Bronchial smooth muscle cell (primary cell): Measurements from ENCODE around the gene ANG. TPM values are rescaled to one million over a fixed set of nuclear protein-coding genes. Genes with fewer than 3 reads are reported as not detected.

ENCODE experiments used
- total RNA-seq: library from RNA; depleted of rRNA; stranded (reverse); fragments of >200 nt; gene quantifications from 2 replicates; pipeline ENCODE4 v1.2.1, GENCODE V29; 2014

ANG gene
- 3.9 and 5.2 TPM in 2 replicates for total RNA-seq

DNA sequence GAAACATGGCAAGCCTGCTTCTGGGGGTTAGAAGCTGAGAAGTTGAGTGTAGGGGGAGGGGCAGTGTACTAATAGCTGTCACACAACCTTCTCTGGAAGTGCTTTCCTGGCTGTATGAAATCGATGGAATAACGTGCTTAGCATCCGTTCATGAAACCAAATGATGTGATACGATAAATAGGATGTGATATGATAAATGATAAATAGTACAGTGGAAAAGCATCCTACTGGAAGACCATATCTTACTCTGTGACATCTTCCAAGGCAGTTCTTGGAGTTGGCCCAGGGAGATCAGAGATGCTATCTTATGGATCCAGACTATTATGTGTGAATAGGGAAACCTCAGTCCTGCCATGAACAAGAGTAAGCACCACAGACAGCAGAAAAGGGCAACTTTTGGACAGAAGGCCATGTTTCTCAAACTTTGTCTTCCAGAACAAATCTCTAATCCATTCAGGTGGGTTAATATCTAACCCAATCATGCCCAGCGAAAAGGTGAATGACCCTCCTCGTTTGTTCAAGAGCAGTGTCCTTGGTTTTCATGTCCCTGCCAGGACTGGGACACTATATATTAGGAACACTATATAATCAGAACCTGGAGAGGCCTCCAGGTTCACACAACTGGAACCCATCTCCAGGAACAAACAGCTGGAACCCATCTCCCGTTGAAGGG is at the start of gene ANG:
Gene ANG (plus strand): TSS at position 598 of the 673 bp plus-strand sequence. CDS start 4,801 bp downstream, outside the sequence.

DNA sequence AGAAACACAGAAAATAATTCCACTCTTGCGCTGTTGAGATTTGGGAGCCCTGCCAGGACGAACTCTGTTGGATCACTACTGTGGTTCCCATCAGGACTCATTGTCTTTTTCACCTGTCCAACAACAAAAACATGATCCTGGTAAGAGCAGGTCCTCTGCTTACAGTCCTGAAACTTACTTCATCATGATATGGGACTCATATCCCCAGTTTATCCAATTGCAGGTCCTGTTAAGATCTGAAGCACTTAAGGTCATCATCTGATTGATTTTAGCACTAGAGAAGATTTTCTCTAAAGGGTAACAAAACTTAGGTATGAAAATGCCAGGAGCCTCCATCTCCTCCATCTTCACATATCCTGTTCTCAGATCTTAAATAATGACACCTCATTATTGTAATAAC is 47.0 kb upstream of the ANG start, which contains the start of gene OR6S1:
Gene OR6S1 (minus strand): TSS at position 101 of the 400 bp plus-strand sequence. CDS start 0 bp downstream, at position 101.

DNA sequence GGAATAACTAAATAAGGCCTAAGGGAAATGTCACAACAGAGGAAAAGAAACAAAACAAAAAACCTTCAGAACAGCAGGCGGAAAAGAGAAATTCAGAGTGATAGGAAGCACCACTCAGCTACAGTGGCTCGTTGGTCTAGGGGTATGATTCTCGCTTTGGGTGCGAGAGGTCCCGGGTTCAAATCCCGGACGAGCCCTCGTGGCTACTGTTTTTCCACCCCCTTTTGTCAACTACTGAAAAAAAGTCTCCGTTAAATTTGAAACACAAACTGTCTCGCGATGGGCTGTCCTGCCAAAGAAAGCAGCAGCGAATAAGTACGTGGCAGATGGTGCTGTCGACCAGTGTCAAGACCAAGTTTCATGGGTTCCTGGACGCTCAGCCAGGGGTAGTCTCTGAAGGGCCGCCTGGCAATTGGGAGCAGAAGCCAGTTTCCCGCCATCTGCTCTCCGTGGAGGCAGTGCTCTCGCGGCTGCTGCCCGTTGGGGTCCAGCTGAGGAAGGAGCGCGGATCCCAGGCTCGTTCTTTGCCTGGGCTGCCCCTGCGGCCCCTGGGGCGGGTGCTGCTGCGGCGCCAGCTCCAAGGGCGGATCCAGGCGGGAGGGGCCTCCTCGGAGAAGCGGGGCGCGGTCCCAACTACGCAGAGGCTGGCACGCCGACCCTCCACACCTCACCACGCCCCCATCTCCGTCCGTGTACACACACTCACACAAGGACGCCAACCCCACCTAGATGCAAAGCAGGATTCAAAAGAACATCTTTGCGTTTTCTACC is 4.5 kb upstream of the ANG start, which contains the start of gene RNASE4:
Gene RNASE4 (plus strand): TSS at position 670 of the 771 bp plus-strand sequence. CDS start 14,812 bp downstream, outside the sequence.

Other genes with a start within 250 kb of the ANG start
- gene OSGEP, start 234.0 kb upstream of the ANG start, total RNA-seq, result 24.9 and 26.3 TPM in 2 replicates
- gene APEX1, start 233.5 kb upstream of the ANG start, total RNA-seq, result 46.5 and 68.7 TPM in 2 replicates
- gene PIP4P1, start 227.3 kb upstream of the ANG start, total RNA-seq, result 20.9 and 22.1 TPM in 2 replicates
- gene PNP, start 219.4 kb upstream of the ANG start, total RNA-seq, result 6.6 and 9.6 TPM in 2 replicates
- gene RNASE10, start 183.2 kb upstream of the ANG start, total RNA-seq, result 0.17 TPM in 1 of 2 replicates, not detected in the other
- not detected in 2 replicates for gene RNASE9, start 127.7 kb upstream of the ANG start, total RNA-seq
- not detected in 2 replicates for gene RNASE11, start 100.8 kb upstream of the ANG start, total RNA-seq
- not detected in 2 replicates for gene RNASE12, start 97.4 kb upstream of the ANG start, total RNA-seq
- not detected in 2 replicates for gene OR6S1, start 47.1 kb upstream of the ANG start, total RNA-seq
- gene RNASE4, start 4.2 kb upstream of the ANG start, total RNA-seq, result 10.2 and 31.9 TPM in 2 replicates
- gene EDDM3A, start 57.1 kb downstream of the ANG start, total RNA-seq, result not detected in 2 replicates
- not detected in 2 replicates for gene EDDM3B, start 79.6 kb downstream of the ANG start, total RNA-seq
- gene RNASE6, start 92.5 kb downstream of the ANG start, total RNA-seq, result not detected in 2 replicates
- gene RNASE1, start 114.1 kb downstream of the ANG start, total RNA-seq, result 0.16 TPM in 1 of 2 replicates, not detected in the other
- gene RNASE3, start 202.6 kb downstream of the ANG start, total RNA-seq, result 0.16 TPM in 1 of 2 replicates, not detected in the other